CD1c-positive myeloid dendritic cell (primary cell): ENCODE data around the gene PRPF39.

ENCODE experiments used
- DNase-seq: peaks from one replicate; pipeline ENCODE4 v3.0.0-alpha.2; 2016; ENCODE audit errors: extremely low spot score

Gene PRPF39

GRCh38 chr14:45082420-45082819, 1.5 kb upstream of the PRPF39 start:
- DNase-seq: no peak

- DNase-seq: no peak
Measured at GRCh38 chr14:45083617-45083975, 320 bp upstream of the PRPF39 start.

DNA sequence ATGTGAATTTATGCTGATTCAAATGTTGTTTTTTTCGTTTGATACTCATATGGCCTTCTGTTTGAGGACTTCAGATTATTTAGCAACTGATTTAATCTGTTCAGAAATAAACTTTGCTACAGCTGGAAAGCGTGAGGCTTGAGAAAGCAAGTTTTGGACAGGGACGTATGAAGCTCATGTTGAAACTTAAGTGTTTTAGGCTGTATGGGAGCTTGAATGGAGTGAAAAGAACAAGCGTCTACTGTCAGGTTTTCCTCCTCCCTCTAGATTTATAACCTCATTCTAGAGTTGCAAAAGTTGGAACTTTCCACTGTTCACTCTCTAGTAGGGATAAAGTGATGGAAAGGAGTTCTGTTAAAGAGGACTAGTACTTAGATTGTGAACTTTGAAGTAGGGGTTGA, 1.0 kb downstream of the PRPF39 start:
- no peak for DNase-seq

DNA sequence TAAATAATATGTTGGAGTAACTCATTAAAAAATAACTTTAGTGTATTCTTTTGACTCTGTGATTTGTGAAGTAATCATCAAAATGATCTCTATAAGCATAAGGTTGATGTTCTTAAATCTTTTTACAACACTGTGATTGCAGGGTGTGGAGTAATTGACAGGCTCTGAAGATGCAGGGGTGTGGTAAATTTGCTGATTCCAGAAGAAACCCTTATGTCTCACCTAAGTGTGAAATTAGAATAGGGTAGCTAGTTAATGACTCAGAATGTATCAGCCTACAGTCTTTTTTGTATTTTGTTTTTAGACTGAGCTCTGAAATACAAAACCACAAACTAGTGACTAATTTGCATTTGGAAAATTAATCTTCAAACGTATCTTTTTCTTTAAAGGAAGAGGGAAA, 5.9 kb downstream of the PRPF39 start:
- DNase-seq: no peak

DNA sequence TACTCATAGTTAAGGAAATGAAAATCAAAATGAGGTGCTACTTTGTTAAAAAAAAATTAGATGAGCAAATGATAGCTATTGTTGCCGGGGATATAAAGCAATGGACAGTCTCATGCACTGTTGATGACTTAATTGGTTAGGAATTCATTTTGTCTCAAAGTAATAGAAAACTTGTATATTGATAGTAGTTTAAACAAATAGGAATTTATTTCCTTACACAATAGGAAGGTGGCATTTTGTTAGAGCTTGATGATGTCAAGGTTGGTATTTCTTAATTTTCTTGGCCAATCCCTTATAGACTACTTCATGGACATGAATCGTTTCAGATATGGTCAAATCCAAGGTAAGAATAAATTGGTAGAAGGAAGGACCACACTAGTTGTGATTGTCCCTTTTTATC, 7.8 kb downstream of the PRPF39 start:
- DNase-seq: no peak

DNA sequence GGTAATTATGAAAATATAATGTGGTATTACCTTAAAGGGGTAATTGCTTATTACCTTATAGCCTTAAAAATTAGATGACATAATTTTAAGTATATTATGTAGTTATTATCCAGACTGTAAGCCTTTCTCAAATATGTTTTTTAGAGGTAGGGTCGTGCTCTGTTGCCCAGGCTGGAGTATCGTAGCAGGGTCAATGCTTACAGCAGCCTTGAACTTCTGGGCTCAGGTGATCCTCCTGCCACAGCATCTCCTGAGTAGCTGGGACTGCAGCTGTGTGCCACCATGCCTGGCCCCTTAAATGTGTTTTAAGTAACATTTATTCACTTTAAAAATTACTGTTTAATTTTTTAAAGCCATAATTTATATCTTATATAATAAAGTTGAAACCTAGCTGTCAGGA, 10.4 kb downstream of the PRPF39 start:
- DNase-seq: no peak

GRCh38 chr14:45095143-45095542, 11.2 kb downstream of the PRPF39 start:
- DNase-seq: no peak

- no peak for DNase-seq
Measured at GRCh38 chr14:45096218-45096617, 12.3 kb downstream of the PRPF39 start.

- no peak for DNase-seq
Measured at GRCh38 chr14:45103806-45104205, 19.9 kb downstream of the PRPF39 start.

DNA sequence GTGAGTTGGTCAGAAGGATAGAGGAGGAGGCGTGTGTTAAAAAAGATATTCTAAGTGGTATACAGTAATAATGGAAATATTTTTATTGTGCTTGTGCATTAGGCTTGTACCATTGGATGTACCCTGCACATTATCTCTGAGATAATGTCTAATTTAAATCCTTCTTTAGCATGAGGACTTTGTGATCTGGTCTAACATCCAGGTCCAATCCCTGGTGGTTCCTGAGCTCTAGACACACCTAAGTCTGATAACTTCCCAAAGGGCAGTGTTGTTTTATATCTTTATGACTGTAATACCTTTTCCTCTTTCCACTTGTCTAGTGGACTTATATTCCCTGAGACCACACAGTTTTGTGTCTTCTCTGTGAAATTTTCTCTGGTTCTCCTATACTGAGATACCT, 20.6 kb downstream of the PRPF39 start:
- DNase-seq: no peak

DNA sequence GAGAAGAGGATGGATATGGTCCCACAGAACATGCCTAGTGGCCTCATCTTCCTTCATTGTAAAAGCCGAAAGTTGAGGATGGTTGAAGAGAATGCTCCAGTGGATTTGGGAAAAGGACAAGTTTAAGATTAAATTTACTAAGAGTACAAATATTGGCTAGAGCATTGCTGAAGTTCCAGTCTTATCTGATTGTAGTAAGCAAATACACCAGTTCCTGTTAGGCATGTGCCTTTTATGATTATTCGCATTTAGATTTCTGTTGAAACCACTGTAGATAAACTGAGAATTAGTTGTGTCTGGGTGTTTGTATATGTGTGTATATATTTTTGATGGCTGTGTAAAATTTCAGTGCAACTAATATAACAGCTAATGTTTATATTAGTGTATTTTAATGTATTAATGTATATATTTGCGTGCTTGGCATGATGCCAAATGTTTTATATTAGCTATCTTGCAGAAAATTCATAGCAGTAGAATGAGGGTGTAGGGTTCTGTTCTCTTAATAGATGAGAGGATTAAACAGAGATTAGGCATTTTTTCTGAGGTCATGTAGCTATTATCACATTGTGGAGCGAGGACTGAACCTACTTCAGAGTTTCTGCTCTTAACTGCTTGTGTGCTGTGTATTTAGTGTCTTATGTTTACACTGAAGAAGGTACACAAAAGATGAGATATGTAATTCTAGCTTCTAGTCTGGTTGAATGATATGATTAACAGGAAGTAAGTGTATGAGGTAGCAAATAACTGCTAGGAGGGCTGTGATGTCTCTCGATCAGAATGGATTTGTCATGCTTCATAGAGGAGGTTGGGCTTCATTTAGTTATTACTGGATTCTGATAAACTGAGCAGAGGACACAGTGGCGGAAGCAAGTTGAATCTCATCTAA, 29.2 kb downstream of the PRPF39 start:
- no peak for DNase-seq

GRCh38 chr14:45114327-45114726, 30.4 kb downstream of the PRPF39 start:
- no peak for DNase-seq

GRCh38 chr14:45118594-45118993, 34.7 kb downstream of the PRPF39 start:
- DNase-seq: no peak

GRCh38 chr14:45120096-45120495, 36.2 kb downstream of the PRPF39 start:
- DNase-seq: no peak

DNA sequence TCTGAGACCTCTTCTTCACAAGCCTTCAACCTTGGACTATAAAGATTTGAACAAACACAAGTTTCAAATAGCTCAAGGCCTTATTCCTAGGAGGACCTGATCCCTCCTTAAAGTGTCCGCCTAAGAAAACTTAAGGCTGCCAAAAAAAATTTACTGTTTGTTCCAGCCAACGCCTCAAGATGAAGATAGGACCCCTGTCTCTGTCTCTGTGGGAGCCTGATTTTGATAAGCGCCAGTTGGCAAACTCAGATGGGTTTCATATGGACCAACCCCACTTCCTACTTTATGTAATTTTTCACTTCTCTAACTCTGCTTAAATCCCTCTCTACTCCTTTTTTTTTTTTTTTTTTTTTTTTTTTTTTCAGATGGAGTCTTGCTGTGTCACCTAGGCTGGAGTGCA, 39.4 kb downstream of the PRPF39 start:
- no peak for DNase-seq

DNA sequence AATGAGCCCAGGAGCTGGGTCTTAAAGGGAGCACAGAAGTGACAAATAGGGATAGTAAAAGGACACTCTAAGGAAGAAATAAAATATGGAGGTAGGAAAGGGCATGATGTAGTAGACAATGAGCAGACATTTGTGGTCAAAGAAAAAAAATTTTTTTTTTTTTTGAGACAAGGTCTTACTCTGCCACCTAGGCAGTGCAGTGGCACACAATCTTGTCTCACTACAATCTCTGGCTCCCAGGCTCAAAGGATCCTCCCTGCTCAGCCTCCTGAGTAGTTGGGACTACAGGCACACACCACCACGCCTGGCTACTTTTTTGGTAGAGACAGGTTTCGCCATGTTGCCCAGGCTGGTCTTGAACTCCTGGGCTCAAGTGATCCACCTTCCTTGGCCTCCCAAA, 41.8 kb downstream of the PRPF39 start:
- no peak for DNase-seq

- no peak for DNase-seq
Measured at GRCh38 chr14:45128963-45129629, 45.2 kb downstream of the PRPF39 start.

DNA sequence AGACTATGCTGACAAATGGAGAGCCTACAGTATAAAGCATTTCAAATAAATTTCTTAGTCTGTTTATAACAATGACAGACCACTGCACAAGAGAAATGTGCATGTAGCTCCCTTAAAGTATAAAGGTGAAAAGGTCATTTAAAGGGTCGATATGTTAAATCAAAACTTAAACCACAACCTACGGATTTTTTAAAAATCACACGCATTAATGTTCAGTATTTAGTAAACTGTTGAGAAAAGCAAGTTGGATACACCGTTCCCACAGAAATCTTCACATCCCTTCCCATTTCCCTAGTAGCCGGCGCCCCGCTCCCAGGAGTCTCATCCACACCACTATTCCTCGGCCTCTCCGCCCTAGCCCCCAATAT, 49.8 kb downstream of the PRPF39 start:
- DNase-seq: no peak

DNA sequence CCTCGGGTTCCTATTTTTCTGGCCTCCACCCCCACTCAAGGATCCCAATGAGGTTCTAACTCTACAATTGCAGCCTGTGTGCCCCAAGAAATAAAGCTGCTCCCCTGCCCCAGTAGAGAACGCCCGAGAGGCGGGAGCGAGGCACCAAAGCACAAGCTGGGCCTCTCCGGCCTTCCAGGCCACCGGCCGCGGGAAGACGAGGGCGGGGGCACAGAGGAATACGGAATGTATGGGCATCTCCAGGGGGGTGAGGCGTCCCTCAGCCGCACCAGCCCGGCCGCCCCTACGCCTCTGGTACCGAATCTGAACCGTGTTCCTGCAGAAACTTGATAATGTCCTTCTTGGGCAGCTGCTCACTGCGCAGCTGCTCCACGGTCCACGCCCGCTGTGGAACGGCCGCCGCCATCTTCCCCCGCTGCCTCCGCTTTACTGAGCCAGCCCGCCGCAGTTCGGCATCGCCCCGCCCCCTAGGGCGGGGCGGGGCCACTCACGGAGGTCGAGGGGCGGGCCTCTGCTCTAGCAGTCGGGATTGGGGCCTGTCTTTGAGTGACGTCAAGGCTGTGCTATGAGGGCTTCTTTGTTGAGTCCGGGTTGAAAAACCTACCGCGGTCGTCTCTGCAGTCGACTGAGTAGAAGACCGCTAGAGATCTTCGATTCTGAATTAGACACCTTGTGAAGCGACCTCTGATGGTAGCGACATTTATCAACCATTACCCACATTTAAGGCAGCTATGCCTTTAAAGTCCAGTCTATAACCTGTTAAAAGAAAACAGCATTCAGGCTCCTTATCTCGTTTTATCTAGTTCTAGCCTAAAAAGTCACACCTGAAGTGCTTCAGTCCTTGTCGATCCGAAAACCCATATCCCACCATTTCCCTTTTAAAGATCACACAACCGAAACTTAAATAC, 50.4 kb downstream of the PRPF39 start, which contains the start of gene FKBP3:
Gene FKBP3, minus strand, starts transcription at position 431 of the 908 bp plus-strand sequence. Its CDS starts 25 bp downstream, at position 406.
- DNase-seq: peak; percentile 99

DNA sequence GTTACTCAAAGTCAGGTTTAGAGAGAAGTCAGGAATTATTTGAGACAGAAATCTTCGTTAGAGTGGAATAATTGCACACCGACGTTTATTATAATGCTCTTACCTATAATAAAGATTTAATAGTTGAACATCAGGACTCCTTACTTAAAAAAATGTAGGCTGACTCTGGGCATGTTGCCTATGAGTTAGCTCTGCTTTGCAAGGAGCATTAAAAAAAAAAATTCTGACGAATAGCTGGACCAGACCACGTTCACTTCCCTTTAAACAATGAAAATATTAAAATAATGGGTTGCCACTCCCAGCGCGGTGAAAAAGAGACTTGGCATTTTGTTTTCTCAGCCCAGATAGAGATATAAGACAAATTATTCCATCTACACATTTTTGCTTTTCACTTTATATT, 51.2 kb downstream of the PRPF39 start:
- peak; percentile 54 for DNase-seq

- DNase-seq: peak; percentile 99
Measured at GRCh38 chr14:45135659-45136395, 51.9 kb downstream of the PRPF39 start, which contains the start of gene FANCM. Gene FANCM (plus strand): TSS chr14:45135930. CDS start chr14:45136032, 102 bp downstream.
